GM10266 (cell line): Measurements from ENCODE around the gene PPP4R3C.
"Not testable (repeated sequence)": the region's sequence is repeated elsewhere in the genome, so short reads cannot be mapped to it uniquely, and the experiment has no call there.

Experiments used
- DNase-seq: peaks from one replicate; pipeline ENCODE4 v3.0.0; 2012; ENCODE audit errors: extremely low spot score
- CTCF ChIP-seq: IDR thresholded peaks from 2 replicates; pipeline ENCODE4 v1.5.1; 2012; ENCODE audit warnings: mild to moderate bottlenecking, low read depth; ENCODE audit not compliant: control insufficient read depth, insufficient read depth; ENCODE audit errors: missing control alignments

The PPP4R3C gene

GRCh38 chrX:27463187-27463586, at the start of gene PPP4R3C:
Gene PPP4R3C, minus strand, starts transcription at chrX:27463341. Its CDS starts 45 bp downstream, at chrX:27463296.
- no peak for DNase-seq
- TF ChIP-seq CTCF, result no peak

GRCh38 chrX:27491397-27491796, 28.3 kb upstream of the PPP4R3C start:
- no peak for DNase-seq
- no peak for TF ChIP-seq CTCF

- no peak for TF ChIP-seq CTCF
- no peak for DNase-seq
These were observed 2.9 kb upstream of the PPP4R3C start for GRCh38 chrX:27466051-27466450.

GRCh38 chrX:27465036-27465435, 1.9 kb upstream of the PPP4R3C start:
- no peak for DNase-seq
- TF ChIP-seq CTCF, result no peak

GRCh38 chrX:27459129-27459528, 4.0 kb downstream of the PPP4R3C start:
- DNase-seq, result not testable (repeated sequence)

- DNase-seq, result not testable (repeated sequence)
These were observed 4.6 kb downstream of the PPP4R3C start for GRCh38 chrX:27458544-27458943.

- no peak for TF ChIP-seq CTCF
- no peak for DNase-seq
These were observed 11.8 kb downstream of the PPP4R3C start for GRCh38 chrX:27451324-27451723.

GRCh38 chrX:27446423-27446822, 16.7 kb downstream of the PPP4R3C start:
- no peak for TF ChIP-seq CTCF
- DNase-seq, result no peak
